ENCODE results near the gene NIPBL. TPM values are rescaled to one million over a fixed set of nuclear protein-coding genes. Genes with fewer than 3 reads are reported as not detected.

NIPBL gene
- total and polyA plus RNA-seq, 2 of the 8 experiments (the other 6 are each of a cell fraction or from before 2014, with no cell fraction given), result 21.1 to 53.5 TPM

GRCh38 chr5:37044120-37044519 is 167.6 kb downstream of the NIPBL start:
- Histone ChIP-seq H3K79me1 (ENCODE audit: low read depth, low read length) (no peaks in the 10 kb centered on the region), H2BK5ac (ENCODE audit: low read depth, low read length) (no peak overlapping the region), H3K4me2 (ENCODE audit: insufficient read depth in 1 of 2, low read depth in 2 of 2, low read length in 2 of 2) (no peak overlapping the region), H2AK5ac (ENCODE audit: low read depth, low read length) (no peak overlapping the region), H3K27ac (ENCODE audit: low read depth, low read length) (no peak overlapping the region), H2BK20ac (ENCODE audit: low read length) (no peak overlapping the region), H2BK12ac (ENCODE audit: low read depth, low read length) (no peak overlapping the region), H3K36me3 (ENCODE audit: control insufficient read depth in 2 of 4, insufficient read depth in 4 of 4, low read length in 3 of 4) (peaks cover 0 to 47% (median 17%) of the 10 kb centered on the region in 4 experiments; a peak in 7 of 8 replicates), H4K5ac (ENCODE audit: insufficient read length, low read depth, low read length) (no peak overlapping the region), H3K23ac (ENCODE audit: insufficient read length) (no peak overlapping the region), H3K4me1 (replicated peaks in 1 of 4; ENCODE audit: control insufficient read depth in 3 of 4, insufficient read depth in 4 of 4, low read length in 3 of 4) (no peaks in the 10 kb centered on the region), H3K79me2 (ENCODE audit: control insufficient read depth in 1 of 2, insufficient read depth in 2 of 2, low read length in 2 of 2) (no peaks in the 10 kb centered on the region), H3K27me3 (replicated peaks in 1 of 4; ENCODE audit: control insufficient read depth in 3 of 4, extremely low read depth in 1 of 4, insufficient read depth in 3 of 4, low read length in 3 of 4) (no peaks in the 10 kb centered on the region), H3K4me3 (ENCODE audit: extremely low read depth in 1 of 4, insufficient read depth in 2 of 4, low read depth in 3 of 4, low read length in 4 of 4) (no peak overlapping the region), H3K56ac (replicated peaks; ENCODE audit: insufficient read length, low read depth, low read length) (no peak overlapping the region), H2AFZ (ENCODE audit: low read length) (no peak overlapping the region), H2BK15ac (ENCODE audit: low read length) (no peak overlapping the region), H3K4ac (replicated peaks; ENCODE audit: insufficient read length, low read depth, low read length) (no peak overlapping the region), H3K9ac (replicated peaks in 1 of 4; ENCODE audit: extremely low read depth in 1 of 4, low read depth in 3 of 4, low read length in 3 of 4) (no peak overlapping the region), H4K8ac (ENCODE audit: extremely low read depth, insufficient read depth, low read length) (no peak overlapping the region), H4K91ac (replicated peaks; ENCODE audit: insufficient read length, low read length) (no peak overlapping the region), H3K9me3 (ENCODE audit: insufficient read depth in 2 of 2, low read depth in 1 of 2, low read length in 1 of 2) (no peaks in the 10 kb centered on the region), H4K20me1 (replicated peaks in 1 of 2; ENCODE audit: control insufficient read depth in 1 of 2, insufficient read depth in 2 of 2, low read length in 2 of 2) (no peaks in the 10 kb centered on the region), H3K14ac (ENCODE audit: insufficient read length) (no peak overlapping the region), H3K18ac (ENCODE audit: extremely low read depth, low read length) (no peak overlapping the region), H2BK120ac (replicated peaks; ENCODE audit: low read depth, low read length) (no peak overlapping the region), H3K23me2 (ENCODE audit: low read depth, low read length) (no peaks in the 10 kb centered on the region)
- no peak for FAIRE-seq
- TF ChIP-seq SP4 (IDR thresholded peaks at IDR 0.05; ENCODE audit: low read length) (no peak), RBBP5 (IDR thresholded peaks at IDR 0.05; ENCODE audit: borderline replicate concordance, low read depth, low read length) (no peak), YY1 (IDR thresholded peaks at IDR 0.05; ENCODE audit: low read depth, low read length) (no peak), TBP (IDR thresholded peaks at IDR 0.05; ENCODE audit: low read depth, low read length) (no peak), BRCA1 (IDR thresholded peaks at IDR 0.05; ENCODE audit: low read depth, low read length) (no peak), POU5F1 (IDR thresholded peaks at IDR 0.05; ENCODE audit: low read depth, low read length) (no peak), E2F6 (IDR thresholded peaks at IDR 0.05) (no peak), SUZ12 (IDR thresholded peaks at IDR 0.05; ENCODE audit: low read length) (no peak), JUND (IDR thresholded peaks at IDR 0.05; ENCODE audit: low read length) (no peak)
- DNase-seq (ENCODE audit: low read depth in 1 of 2, low spot score in 2 of 2), result no peak
- CTCF ChIA-PET (ENCODE audit: partially characterized antibody), result interaction anchor here (0.6 to 1.4 kb wide), 11 partner anchors 9 to 263 kb away, joined by 3 to 6 read pairs (median 4); no protein-coding TSS in a partner anchor
- POLR2A ChIA-PET (ENCODE audit: partially characterized antibody), result no interaction called here
- 90% methylated on average over 4 of the region's 4 CpGs; no CpG with 5 or more reads in 1 of the 2 experiments for WGBS, 2 experiments (ENCODE audit: extremely low coverage in 1 of 2, insufficient coverage in 1 of 2, insufficient read length in 1 of 2, insufficient replicate concordance in 2 of 2, low coverage in 1 of 2, low lambda C conversion rate in 2 of 2, missing lambda C conversion rate in 1 of 2)

All from H1 (cell line).